Smooth muscle cell (in vitro differentiated cells): Measurements from ENCODE around the gene FAM161B. TPM values are rescaled to one million over a fixed set of nuclear protein-coding genes. Genes with fewer than 3 reads are reported as not detected.

Experiments used
- DNase-seq: peaks from one replicate; lab custom pipeline; 2025; ENCODE audit not compliant: unreplicated experiment; lab: John Stamatoyannopoulos, UW
- H2AFZ ChIP-seq: fragments of 200-600 bp; sonication (generic); 2 replicates; pipeline ENCODE4 v1.6.0; 2016; ENCODE audit warnings: antibody characterized with exemption, low read depth, mild to moderate bottlenecking
- H3F3A ChIP-seq: fragments of 200-600 bp; sonication (generic); 2 replicates; pipeline ENCODE4 v1.6.0; 2017; ENCODE audit warnings: antibody characterized with exemption, low read depth
- H3K27ac ChIP-seq: fragments of 200-600 bp; sonication (generic); 2 replicates; pipeline ENCODE4 v1.5.1; 2016; ENCODE audit warnings: low read depth, mild to moderate bottlenecking
- H3K27me3 ChIP-seq: fragments of 200-600 bp; sonication (generic); 2 replicates; pipeline ENCODE4 v1.6.1; 2016; ENCODE audit warnings: low read depth, mild to moderate bottlenecking
- H3K36me3 ChIP-seq: fragments of 200-600 bp; sonication (generic); 2 replicates; pipeline ENCODE4 v1.5.1; 2016; ENCODE audit warnings: low read depth
- H3K4me1 ChIP-seq: fragments of 200-600 bp; sonication (generic); 2 replicates; pipeline ENCODE4 v1.5.1; 2016; ENCODE audit warnings: low read depth
- H3K4me2 ChIP-seq: fragments of 200-600 bp; sonication (generic); 2 replicates; pipeline ENCODE4 v1.6.0; 2016; ENCODE audit warnings: mild to moderate bottlenecking
- H3K4me3 ChIP-seq: fragments of 200-600 bp; sonication (generic); 2 replicates; pipeline ENCODE4 v1.5.1; 2016; ENCODE audit warnings: mild to moderate bottlenecking
- H3K79me2 ChIP-seq: fragments of 200-600 bp; sonication (generic); 2 replicates; pipeline ENCODE4 v1.6.0; 2016; ENCODE audit warnings: low read depth, mild to moderate bottlenecking
- H3K9ac ChIP-seq: fragments of 200-600 bp; sonication (generic); 2 replicates; pipeline ENCODE4 v1.6.0; 2016; ENCODE audit warnings: low read depth
- H3K9me3 ChIP-seq: fragments of 200-600 bp; sonication (generic); replicated peaks from 2 replicates; pipeline ENCODE4 v1.5.1; 2016; ENCODE audit warnings: low read depth
- H4K20me1 ChIP-seq: fragments of 200-600 bp; sonication (generic); 2 replicates; pipeline ENCODE4 v1.6.0; 2016; ENCODE audit warnings: low read depth
- CTCF ChIP-seq: fragments of 200-600 bp; sonication (generic); IDR thresholded peaks from 2 replicates; pipeline ENCODE4 v1.5.1; 2017; ENCODE audit warnings: borderline replicate concordance, mild to moderate bottlenecking, antibody characterized with exemption; ENCODE audit not compliant: insufficient read depth, poor library complexity, severe bottlenecking
- WGBS: methylation state at CpG from one replicate; pipeline ENCODE4 v1.1.7; 2016; ENCODE audit warnings: low lambda C conversion rate; 5-methylcytosine and 5-hydroxymethylcytosine counted together
- polyA plus RNA-seq: library from polyadenylated mRNA; unstranded; fragments of >200 nt; fragmentation: Nextera tagmentation; extraction: Ambion mirVana; gene quantifications from 2 replicates; pipeline ENCODE4 v1.2.1, GENCODE V29; 2016
- total RNA-seq: library from RNA; depleted of rRNA; stranded (reverse); fragments of >200 nt; gene quantifications from 2 replicates; pipeline ENCODE4 v1.2.3, GENCODE V29; 2014

The FAM161B gene
- total and polyA plus RNA-seq, 2 experiments from 2014 or later = 2.7 to 3.9 TPM

GRCh38 chr14:73916324-73916723, 33.6 kb downstream of the FAM161B start:
- H2AFZ ChIP-seq = no peak overlapping the region
- H3K36me3 ChIP-seq = peaks cover 6% of the 10 kb centered on the region
- no peak for DNase-seq
- no peak overlapping the region for H3K9ac ChIP-seq
- H4K20me1 ChIP-seq = peaks cover 75% of the 10 kb centered on the region
- H3K4me1 ChIP-seq = no peaks in the 10 kb centered on the region
- no peak overlapping the region for H3K27ac ChIP-seq
- 95% methylated on average over 6 of the region's 6 CpGs for WGBS
- H3K4me2 ChIP-seq = no peak overlapping the region
- H3K4me3 ChIP-seq = no peak overlapping the region
- H3F3A ChIP-seq = no peaks in the 10 kb centered on the region
- TF ChIP-seq CTCF = no peak
- peaks cover 16% of the 10 kb centered on the region for H3K79me2 ChIP-seq
- H3K9me3 ChIP-seq = no peaks in the 10 kb centered on the region
- no peaks in the 10 kb centered on the region for H3K27me3 ChIP-seq

- Histone ChIP-seq H3K4me1 (no peaks in the 10 kb centered on the region), H3K9me3 (no peaks in the 10 kb centered on the region), H3K79me2 (peaks cover 21% of the 10 kb centered on the region), H3K27ac (no peak overlapping the region), H3K9ac (no peak overlapping the region), H3K36me3 (peaks cover 18% of the 10 kb centered on the region), H3F3A (no peaks in the 10 kb centered on the region), H3K4me3 (no peak overlapping the region), H2AFZ (no peak overlapping the region), H4K20me1 (peaks cover 56% of the 10 kb centered on the region), H3K27me3 (no peaks in the 10 kb centered on the region), H3K4me2 (no peak overlapping the region)
- no peak for DNase-seq
- 86% methylated on average over 3 of the region's 3 CpGs for WGBS
- no peak for TF ChIP-seq CTCF
These were observed 36.6 kb downstream of the FAM161B start for GRCh38 chr14:73913256-73913655.

GRCh38 chr14:73909681-73910080, 40.2 kb downstream of the FAM161B start:
- H3K9me3 ChIP-seq = no peaks in the 10 kb centered on the region
- no peak for DNase-seq
- H3K4me1 ChIP-seq = no peaks in the 10 kb centered on the region
- WGBS = 100% methylated on average over 1 of the region's 1 CpG
- peaks cover 16% of the 10 kb centered on the region for H3K79me2 ChIP-seq
- peaks cover 21% of the 10 kb centered on the region for H4K20me1 ChIP-seq
- H2AFZ ChIP-seq = no peak overlapping the region
- no peaks in the 10 kb centered on the region for H3F3A ChIP-seq
- H3K36me3 ChIP-seq = peaks cover 35% of the 10 kb centered on the region
- no peak overlapping the region for H3K9ac ChIP-seq
- TF ChIP-seq CTCF = no peak
- H3K4me3 ChIP-seq = no peak overlapping the region
- H3K27me3 ChIP-seq = no peaks in the 10 kb centered on the region
- no peak overlapping the region for H3K27ac ChIP-seq
- H3K4me2 ChIP-seq = no peak overlapping the region

- Histone ChIP-seq H4K20me1 (peaks cover 31% of the 10 kb centered on the region), H2AFZ (no peak overlapping the region), H3K27ac (no peak overlapping the region), H3K4me1 (no peaks in the 10 kb centered on the region), H3K27me3 (no peaks in the 10 kb centered on the region), H3F3A (no peaks in the 10 kb centered on the region), H3K4me3 (no peak overlapping the region), H3K4me2 (no peak overlapping the region), H3K36me3 (peaks cover 41% of the 10 kb centered on the region), H3K79me2 (peaks cover 16% of the 10 kb centered on the region), H3K9me3 (no peaks in the 10 kb centered on the region), H3K9ac (no peak overlapping the region)
- no peak for TF ChIP-seq CTCF
- no peak for DNase-seq
- 82% methylated on average over 3 of the region's 3 CpGs for WGBS
These were observed 46.9 kb downstream of the FAM161B start for GRCh38 chr14:73903028-73903427.
